ENCODE data around the gene PRDM5. TPM values are rescaled to one million over a fixed set of nuclear protein-coding genes. Genes with fewer than 3 reads are reported as not detected.

The PRDM5 gene
- total and polyA plus RNA-seq, 5 donors, result 2.4 to 20.3 (median 16.5) TPM

DNA sequence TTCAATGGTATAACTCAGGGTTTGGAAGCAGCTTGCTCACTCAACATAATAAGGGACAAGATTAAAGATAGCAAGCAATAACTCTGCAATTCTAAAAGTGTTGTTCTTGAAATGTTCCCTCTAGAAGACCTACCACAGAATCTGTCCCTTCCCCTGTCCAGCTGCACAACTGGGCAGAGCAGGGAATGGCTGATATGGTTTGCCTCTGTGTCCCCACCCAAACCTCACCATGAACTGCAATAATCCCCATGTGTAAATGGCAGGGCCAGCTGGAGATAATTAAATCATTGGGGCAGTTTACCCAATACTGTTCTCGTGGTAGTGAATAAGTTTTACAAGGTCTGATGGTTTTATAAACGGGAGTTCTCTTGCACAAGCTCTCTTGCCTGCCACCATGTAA, 19.1 kb downstream of the PRDM5 start:
- ATAC-seq (no peak), DNase-seq (no peak)
- Histone ChIP-seq H3K27me3 (ENCODE audit: control insufficient read depth, insufficient read depth) (no peaks in the 10 kb centered on the region), H3K4me1 (ENCODE audit: control insufficient read depth, insufficient read depth, low read length) (no peaks in the 10 kb centered on the region), H3K27ac (ENCODE audit: low read length) (no peak overlapping the region), H3K4me3 (ENCODE audit: low read length) (no peak overlapping the region), H3K9me3 (ENCODE audit: control insufficient read depth, low read length) (no peaks in the 10 kb centered on the region)
- 98% methylated on average over 2 of the region's 2 CpGs for WGBS
- intact Hi-C loops (cut with DNase I), result no loop called here

DNA sequence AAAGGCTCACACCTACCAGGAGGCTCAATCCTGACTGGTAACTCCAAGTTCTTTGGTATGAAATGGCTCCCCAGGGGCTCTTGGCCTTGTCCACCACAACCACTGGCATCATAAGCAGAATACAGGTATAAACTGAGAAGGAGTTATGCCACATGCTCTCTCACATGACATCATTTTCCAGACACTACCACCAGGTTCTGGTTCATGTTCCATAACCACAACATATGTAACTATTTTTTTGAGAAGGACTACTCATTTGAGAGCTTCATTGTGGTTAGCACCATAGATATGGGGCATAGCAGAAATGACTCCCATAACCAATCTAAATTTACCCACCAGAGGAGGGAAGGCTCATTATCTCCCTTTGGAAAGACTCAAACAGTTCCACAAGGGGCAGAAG, 19.6 kb downstream of the PRDM5 start:
- intact Hi-C loops (cut with DNase I), result no loop called here

DNA sequence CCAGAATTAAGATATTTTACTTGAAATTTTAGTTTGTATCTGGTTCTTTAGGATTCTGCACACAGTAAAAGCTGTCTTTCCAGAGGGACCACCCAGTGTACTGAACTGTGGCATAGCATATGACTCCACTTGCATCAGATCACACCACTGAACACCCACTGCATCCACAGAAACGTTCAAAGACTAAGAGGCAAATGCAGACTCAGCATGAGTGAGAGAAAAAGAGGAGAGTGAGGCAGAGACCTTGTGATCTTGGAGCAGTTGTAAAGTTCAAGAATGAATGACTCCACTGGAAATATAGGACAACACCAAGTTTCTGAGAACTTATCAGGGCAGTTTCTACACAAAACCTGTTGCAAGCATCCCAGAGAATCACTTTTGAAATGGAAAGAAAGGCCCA, 20.8 kb downstream of the PRDM5 start:
- intact Hi-C loops (cut with DNase I), result no loop called here
- Histone ChIP-seq H3K4me3 (ENCODE audit: low read length) (no peak overlapping the region), H3K27me3 (ENCODE audit: control insufficient read depth, insufficient read depth) (no peaks in the 10 kb centered on the region), H3K27ac (ENCODE audit: low read length) (no peak overlapping the region), H3K4me1 (ENCODE audit: control insufficient read depth, insufficient read depth, low read length) (no peaks in the 10 kb centered on the region), H3K9me3 (ENCODE audit: control insufficient read depth, low read length) (no peaks in the 10 kb centered on the region)
- no peak for DNase-seq
- ATAC-seq, result no peak
- WGBS, result 74% methylated on average over 1 of the region's 1 CpG

More for the DNA sequence above, 19.6 kb downstream of the PRDM5 start:
- Histone ChIP-seq H3K9me3 (ENCODE audit: control insufficient read depth, low read length) (no peaks in the 10 kb centered on the region), H3K27ac (ENCODE audit: low read length) (no peak overlapping the region), H3K27me3 (ENCODE audit: control insufficient read depth, insufficient read depth) (no peaks in the 10 kb centered on the region), H3K4me3 (ENCODE audit: low read length) (no peak overlapping the region), H3K4me1 (ENCODE audit: control insufficient read depth, insufficient read depth, low read length) (no peaks in the 10 kb centered on the region)
- DNase-seq (no peak), ATAC-seq (no peak)

- intact Hi-C loops (cut with DNase I), result no loop called here
- no peak for ATAC-seq
- no peak for DNase-seq
- H3K4me1 ChIP-seq (ENCODE audit: control insufficient read depth, insufficient read depth, low read length), result no peaks in the 10 kb centered on the region
- no peak overlapping the region for H3K4me3 ChIP-seq (ENCODE audit: low read length)
- H3K27ac ChIP-seq (ENCODE audit: low read length), result no peak overlapping the region
- no peaks in the 10 kb centered on the region for H3K9me3 ChIP-seq (ENCODE audit: control insufficient read depth, low read length)
- 93% methylated on average over 4 of the region's 4 CpGs for WGBS
- H3K27me3 ChIP-seq (ENCODE audit: control insufficient read depth, insufficient read depth), result no peaks in the 10 kb centered on the region
Measured at GRCh38 chr4:120897981-120898719, 24.4 kb downstream of the PRDM5 start.

- WGBS, result 97% methylated on average over 2 of the region's 2 CpGs
- intact Hi-C loops (cut with DNase I), result no loop called here
- H3K4me3 ChIP-seq (ENCODE audit: low read length), result no peak overlapping the region
- no peaks in the 10 kb centered on the region for H3K9me3 ChIP-seq (ENCODE audit: control insufficient read depth, low read length)
- no peak for DNase-seq
- H3K27ac ChIP-seq (ENCODE audit: low read length), result no peak overlapping the region
- no peaks in the 10 kb centered on the region for H3K27me3 ChIP-seq (ENCODE audit: control insufficient read depth, insufficient read depth)
- no peaks in the 10 kb centered on the region for H3K4me1 ChIP-seq (ENCODE audit: control insufficient read depth, insufficient read depth, low read length)
- no peak for ATAC-seq
Measured at GRCh38 chr4:120895554-120895953, 27.0 kb downstream of the PRDM5 start.

DNA sequence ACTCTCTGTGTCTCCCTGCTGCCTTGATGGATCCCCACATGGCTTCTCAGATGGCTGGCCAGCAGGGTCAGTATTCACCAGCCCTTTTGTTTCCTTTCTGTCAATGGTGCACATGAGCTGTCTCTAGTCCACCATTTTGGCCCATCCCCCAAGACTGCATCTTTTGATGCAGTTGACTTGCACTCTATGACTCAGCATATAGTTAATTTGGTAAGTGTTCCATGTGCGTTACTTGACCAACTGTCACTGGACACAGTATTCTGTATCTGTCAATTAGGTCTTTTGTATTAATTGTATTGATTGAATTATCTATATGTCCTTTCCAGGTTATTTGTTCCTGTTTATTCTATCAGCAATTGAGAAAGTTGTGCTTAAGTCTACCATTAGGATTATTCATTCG, 29.2 kb downstream of the PRDM5 start:
- Histone ChIP-seq H3K27me3 (ENCODE audit: control insufficient read depth, insufficient read depth) (no peaks in the 10 kb centered on the region), H3K9me3 (ENCODE audit: control insufficient read depth, low read length) (no peaks in the 10 kb centered on the region), H3K4me3 (ENCODE audit: low read length) (no peak overlapping the region), H3K4me1 (ENCODE audit: control insufficient read depth, insufficient read depth, low read length) (no peaks in the 10 kb centered on the region), H3K27ac (ENCODE audit: low read length) (no peak overlapping the region)
- intact Hi-C loops (cut with DNase I), result no loop called here
- 98% methylated on average over 2 of the region's 2 CpGs for WGBS
- ATAC-seq (no peak), DNase-seq (no peak)

DNA sequence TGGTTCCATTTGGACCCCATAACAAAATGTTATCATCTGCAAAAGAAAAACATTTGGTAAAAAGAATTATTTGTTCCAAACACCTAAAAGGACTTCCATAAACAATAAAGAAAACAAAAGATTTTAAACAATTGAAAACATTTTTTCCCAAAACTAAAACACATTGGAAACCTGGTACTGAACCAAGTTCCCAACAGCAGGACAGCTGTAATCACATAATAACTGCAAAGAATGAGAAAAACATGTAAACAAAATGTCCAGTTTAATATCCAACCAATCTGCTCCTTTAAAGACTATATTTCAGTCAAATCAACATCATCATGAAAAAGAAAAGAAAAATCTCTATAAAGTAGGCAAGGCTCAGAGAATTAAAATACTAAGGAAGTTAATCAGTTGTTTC, 36.3 kb downstream of the PRDM5 start:
- no peak for DNase-seq
- ATAC-seq, result no peak

GRCh38 chr4:120881846-120882245, 40.7 kb downstream of the PRDM5 start:
- Histone ChIP-seq H3K4me1 (ENCODE audit: control insufficient read depth, insufficient read depth, low read length) (no peaks in the 10 kb centered on the region), H3K27ac (ENCODE audit: low read length) (no peak overlapping the region), H3K27me3 (ENCODE audit: control insufficient read depth, insufficient read depth) (no peaks in the 10 kb centered on the region), H3K4me3 (ENCODE audit: low read length) (no peak overlapping the region), H3K9me3 (ENCODE audit: control insufficient read depth, low read length) (no peaks in the 10 kb centered on the region)
- DNase-seq (no peak), ATAC-seq (no peak)
- intact Hi-C loops (cut with DNase I), result no loop called here
- over 99% methylated on average over 4 of the region's 4 CpGs for WGBS

More for the DNA sequence above, 36.3 kb downstream of the PRDM5 start:
- Histone ChIP-seq H3K27me3 (ENCODE audit: control insufficient read depth, insufficient read depth) (no peaks in the 10 kb centered on the region), H3K9me3 (ENCODE audit: control insufficient read depth, low read length) (no peaks in the 10 kb centered on the region), H3K4me3 (ENCODE audit: low read length) (no peak overlapping the region), H3K4me1 (ENCODE audit: control insufficient read depth, insufficient read depth, low read length) (no peaks in the 10 kb centered on the region), H3K27ac (ENCODE audit: low read length) (no peak overlapping the region)
- intact Hi-C loops (cut with DNase I), result no loop called here

- H3K4me1 ChIP-seq (ENCODE audit: control insufficient read depth, insufficient read depth, low read length), result no peaks in the 10 kb centered on the region
- DNase-seq, result no peak
- no peak for ATAC-seq
- no peaks in the 10 kb centered on the region for H3K27me3 ChIP-seq (ENCODE audit: control insufficient read depth, insufficient read depth)
- no peak overlapping the region for H3K4me3 ChIP-seq (ENCODE audit: low read length)
- no peaks in the 10 kb centered on the region for H3K9me3 ChIP-seq (ENCODE audit: control insufficient read depth, low read length)
- WGBS, result 97% methylated on average over 2 of the region's 2 CpGs
- intact Hi-C loops (cut with DNase I), result no loop called here
- no peak overlapping the region for H3K27ac ChIP-seq (ENCODE audit: low read length)
Measured at GRCh38 chr4:120881351-120881750, 41.2 kb downstream of the PRDM5 start.

GRCh38 chr4:120877021-120877420, 45.5 kb downstream of the PRDM5 start:
- WGBS, result 87% methylated on average over 3 of the region's 3 CpGs
- Histone ChIP-seq H3K27ac (ENCODE audit: low read length) (no peak overlapping the region), H3K4me1 (ENCODE audit: control insufficient read depth, insufficient read depth, low read length) (no peaks in the 10 kb centered on the region), H3K9me3 (ENCODE audit: control insufficient read depth, low read length) (no peaks in the 10 kb centered on the region), H3K4me3 (ENCODE audit: low read length) (no peak overlapping the region), H3K27me3 (ENCODE audit: control insufficient read depth, insufficient read depth) (no peaks in the 10 kb centered on the region)
- no peak for ATAC-seq
- no peak for DNase-seq
- intact Hi-C loops (cut with DNase I), result no loop called here

GRCh38 chr4:120874792-120875774, 47.4 kb downstream of the PRDM5 start:
- DNase-seq (no peak), ATAC-seq (peak; percentile 20 to 69)
- Histone ChIP-seq H3K9me3 (ENCODE audit: control insufficient read depth, low read length) (no peaks in the 10 kb centered on the region), H3K27ac (ENCODE audit: low read length) (no peak overlapping the region), H3K27me3 (ENCODE audit: control insufficient read depth, insufficient read depth) (no peaks in the 10 kb centered on the region), H3K4me1 (ENCODE audit: control insufficient read depth, insufficient read depth, low read length) (no peaks in the 10 kb centered on the region), H3K4me3 (ENCODE audit: low read length) (no peak overlapping the region)
- WGBS, result 90% methylated on average over 4 of the region's 4 CpGs
- intact Hi-C loops (cut with DNase I), result no loop called here
